GM19455 (cell line): Measurements from ENCODE around the gene ARL8A.
"Not testable (repeated sequence)": the region's sequence is repeated elsewhere in the genome, so short reads cannot be mapped to it uniquely, and the experiment has no call there.

Source experiments
- ATAC-seq: cut with Tn5 transposase; IDR thresholded peaks from one replicate; pipeline ENCODE4 v1.9.1; 2021; ENCODE audit not compliant: unreplicated experiment

ARL8A gene

GRCh38 chr1:202159534-202160371, 15.2 kb upstream of the ARL8A start:
- ATAC-seq, result peak; percentile 32

- no peak for ATAC-seq
Observed at GRCh38 chr1:202158810-202159533, 14.4 kb upstream of the ARL8A start.

- no peak for ATAC-seq
Observed at GRCh38 chr1:202157945-202158344, 13.4 kb upstream of the ARL8A start.

GRCh38 chr1:202156590-202156989, 12.1 kb upstream of the ARL8A start:
- no peak for ATAC-seq

GRCh38 chr1:202155478-202156021, 11.0 kb upstream of the ARL8A start:
- ATAC-seq, result no peak

GRCh38 chr1:202154766-202155477, 10.4 kb upstream of the ARL8A start:
- no peak for ATAC-seq

GRCh38 chr1:202154148-202154765, 9.7 kb upstream of the ARL8A start:
- ATAC-seq, result no peak

- no peak for ATAC-seq
Observed at GRCh38 chr1:202153284-202153683, 8.7 kb upstream of the ARL8A start.

GRCh38 chr1:202152399-202152798, 7.9 kb upstream of the ARL8A start:
- no peak for ATAC-seq

- no peak for ATAC-seq
Observed at GRCh38 chr1:202151045-202151444, 6.5 kb upstream of the ARL8A start.

- no peak for ATAC-seq
Observed at GRCh38 chr1:202150602-202151001, 6.1 kb upstream of the ARL8A start.

GRCh38 chr1:202150187-202150586, 5.7 kb upstream of the ARL8A start:
- ATAC-seq, result no peak

GRCh38 chr1:202149566-202149965, 5.0 kb upstream of the ARL8A start:
- no peak for ATAC-seq

- ATAC-seq, result no peak
Observed at GRCh38 chr1:202148391-202148790, 3.9 kb upstream of the ARL8A start.

- ATAC-seq, result no peak
Observed at GRCh38 chr1:202146993-202147392, 2.5 kb upstream of the ARL8A start.

- ATAC-seq, result no peak
Observed at GRCh38 chr1:202146279-202146678, 1.7 kb upstream of the ARL8A start.

- not testable (repeated sequence) for ATAC-seq
Observed at GRCh38 chr1:202145744-202146140, 1.2 kb upstream of the ARL8A start.

- no peak for ATAC-seq
Observed at GRCh38 chr1:202145068-202145743, 669 bp upstream of the ARL8A start.

- ATAC-seq, result peak; percentile 48
Observed at GRCh38 chr1:202143768-202144401, 652 bp downstream of the ARL8A start.
